K562 (cell line): Measurements from ENCODE around the gene PATJ. TPM values are rescaled to one million over a fixed set of nuclear protein-coding genes. Genes with fewer than 3 reads are reported as not detected.

ENCODE experiments used
- ATAC-seq: fragments of 200-7000 bp; cut with Tn5 transposase; 3 replicates; pipeline ENCODE4 v1.9.1; 2020; ENCODE audit warnings: moderate library complexity
- BruUV-seq: library from RNA; stranded (reverse); fragments of 400-500 nt; replicated peaks from 2 replicates; lab custom pipeline; 2021; lab: Mats Ljungman, UMichigan
- CTCF ChIA-PET: fragments of 300-600 bp; formaldehyde crosslinking; extraction: SDS; loops from one replicate; lab custom pipeline; 2021; ENCODE audit warnings: low intra/inter-chr PET ratio; lab: Yijun Ruan, JAX
- POLR2A ChIA-PET: fragments of 300-600, 350-650 bp; sonication (Branson Sonifier 250); formaldehyde crosslinking; extraction: SDS; loops from one replicate; lab custom pipeline; 2021; ENCODE audit warnings: antibody characterized with exemption, inconsistent platforms; lab: Yijun Ruan, JAX
- DNase-seq, 4 experiments: peaks; one replicate each; pipeline versions ENCODE4 v3.0.0 to v3.0.0-alpha.2; 2011 to 2018; ENCODE audit warnings: low spot score in 3 of 4, mixed read lengths in 3 of 4; ENCODE audit errors: extremely low read depth in 1 of 4
- FAIRE-seq: peaks from 2 replicates; lab custom pipeline; 2011; peaks lifted over from hg19 to GRCh38; lab: Jason Lieb, UNC
- H2AFZ ChIP-seq: 2 replicates; pipeline ENCODE4 v1.6.0; 2011; ENCODE audit warnings: low read depth, low read length, control low read depth, inconsistent platforms
- H3K27ac ChIP-seq: fragments of 200-600 bp; 3 replicates; pipeline ENCODE4 v1.8.0; 2011; ENCODE audit warnings: low read depth, mild to moderate bottlenecking, control low read depth, inconsistent platforms, low read length, moderate library complexity, mixed read lengths; ENCODE audit errors: extremely low read depth
- H3K27me3 ChIP-seq, 2 experiments: fragments of 300-600 bp in 1 of 2; 2 replicates in 1 of 2; 3 replicates in 1 of 2; pipeline versions ENCODE4 v1.6.0 to v1.8.0; 2011; ENCODE audit warnings: inconsistent platforms in 2 of 2, low read length in 2 of 2, mild to moderate bottlenecking in 1 of 2, mixed read lengths in 1 of 2, moderate library complexity in 1 of 2; ENCODE audit not compliant: control insufficient read depth in 2 of 2, insufficient read depth in 2 of 2
- H3K36me3 ChIP-seq: fragments of 300-600 bp; 3 replicates; pipeline ENCODE4 v1.8.0; 2011; ENCODE audit warnings: mild to moderate bottlenecking, low read length, inconsistent platforms; ENCODE audit not compliant: control insufficient read depth, insufficient read depth
- H3K4me1 ChIP-seq, 2 experiments: fragments of 200-600 bp in 1 of 2; replicated peaks in 1 of 2; 2 replicates in 1 of 2; 3 replicates in 1 of 2; pipeline versions ENCODE4 v1.5.1 to v1.8.0; 2011; ENCODE audit warnings: inconsistent platforms in 2 of 2, low read length in 2 of 2, mild to moderate bottlenecking in 1 of 2, mixed read lengths in 1 of 2, moderate library complexity in 1 of 2; ENCODE audit not compliant: control insufficient read depth in 2 of 2, insufficient read depth in 2 of 2
- H3K4me2 ChIP-seq: 2 replicates; pipeline ENCODE4 v1.6.1; 2011; ENCODE audit warnings: low read length, control low read depth, inconsistent platforms, mixed read lengths; ENCODE audit not compliant: insufficient read depth
- H3K4me3 ChIP-seq: fragments of 200-600 bp; sonication (generic), shearing (Covaris generic); 2 replicates; pipeline ENCODE4 v1.5.1; 2016; ENCODE audit warnings: control low read depth, inconsistent platforms
- H3K79me2 ChIP-seq: fragments of 200-600 bp; 3 replicates; pipeline ENCODE4 v1.8.0; 2011; ENCODE audit warnings: low read length, inconsistent platforms; ENCODE audit not compliant: control insufficient read depth, insufficient read depth
- H3K9ac ChIP-seq, 2 experiments: 2 replicates each; pipeline versions ENCODE4 v1.6.0 to v1.6.1; 2011; ENCODE audit warnings: low read depth in 2 of 2, low read length in 2 of 2, control low read depth in 1 of 2, inconsistent platforms in 1 of 2, mild to moderate bottlenecking in 1 of 2, mixed read lengths in 1 of 2; ENCODE audit not compliant: insufficient read depth in 1 of 2
- H3K9me1 ChIP-seq: one replicate; pipeline ENCODE4 v1.6.0; 2011; ENCODE audit warnings: inconsistent platforms, mild to moderate bottlenecking, low read length, moderate library complexity; ENCODE audit not compliant: control insufficient read depth, insufficient read depth
- H3K9me3 ChIP-seq: replicated peaks from 2 replicates; pipeline ENCODE4 v1.5.1; 2011; ENCODE audit warnings: low read depth, low read length, inconsistent platforms; ENCODE audit not compliant: control insufficient read depth, insufficient read depth
- H4K20me1 ChIP-seq: replicated peaks from 2 replicates; pipeline ENCODE4 v1.6.1; 2011; ENCODE audit warnings: low read length, inconsistent platforms, mixed read lengths; ENCODE audit not compliant: control insufficient read depth, insufficient read depth
- ATF7 ChIP-seq: fragments of 450-650 bp; IDR thresholded peaks from 2 replicates; pipeline ENCODE4 v1.7.1; 2014; ENCODE audit warnings: mild to moderate bottlenecking, moderate library complexity
- BDP1 ChIP-seq: IDR thresholded peaks from 3 replicates; pipeline ENCODE4 v1.6.1; 2011; ENCODE audit not compliant: insufficient read length, insufficient read depth
- CBFB ChIP-seq: sonication (generic); formaldehyde crosslinking; IDR thresholded peaks from 2 replicates; pipeline ENCODE4 v1.4.0; 2020; ENCODE audit warnings: mild to moderate bottlenecking, missing genetic modification reagents
- CEBPG ChIP-seq, 3 experiments: fragments of 200-800 bp in 1 of 3; sonication (Bioruptor generic) in 1 of 3; sonication (generic) in 1 of 3; formaldehyde crosslinking in 1 of 3; IDR thresholded peaks in 2 of 3; conservative IDR thresholded peaks in 1 of 3; 2 replicates each; pipeline versions ENCODE4 v1.6.1 to v1.8.0; 2016 to 2022; ENCODE audit warnings: missing compliant biosample characterization in 2 of 3, missing genetic modification characterization in 2 of 3, mild to moderate bottlenecking in 1 of 3, missing genetic modification reagents in 1 of 3
- CHCHD3 ChIP-seq: fragments of 250-450 bp; sonication (Bioruptor Pico); IDR thresholded peaks from 2 replicates; pipeline ENCODE4 v2.1.2; 2022; ENCODE audit warnings: mild to moderate bottlenecking
- ELK1 ChIP-seq: sonication (generic); formaldehyde crosslinking; IDR thresholded peaks from 2 replicates; pipeline ENCODE4 v1.8.1; 2022; ENCODE audit warnings: missing genetic modification reagents
- ETV5 ChIP-seq: sonication (generic); formaldehyde crosslinking; IDR thresholded peaks from 2 replicates; pipeline ENCODE4 v1.4.0; 2020; ENCODE audit warnings: low read depth, mild to moderate bottlenecking, missing genetic modification reagents
- FOXP1 ChIP-seq: sonication (generic); formaldehyde crosslinking; IDR thresholded peaks from 2 replicates; pipeline ENCODE4 v1.8.0; 2022; ENCODE audit warnings: mild to moderate bottlenecking, missing genetic modification reagents
- HCFC1 ChIP-seq: IDR thresholded peaks from 2 replicates; pipeline ENCODE4 v1.6.1; 2012; ENCODE audit warnings: low read depth, low read length, improper control_type of control experiment
- JUND ChIP-seq, 2 experiments: IDR thresholded peaks; 2 replicates in 1 of 2; 3 replicates in 1 of 2; pipeline ENCODE4 v1.6.1; 2011; ENCODE audit warnings: borderline replicate concordance in 2 of 2, low read depth in 2 of 2, low read length in 2 of 2, improper control_type of control experiment in 1 of 2, missing biosample characterization in 1 of 2, missing genetic modification characterization in 1 of 2, missing genetic modification reagents in 1 of 2
- PHB ChIP-seq: fragments of 250-450 bp; sonication (Bioruptor Pico); IDR thresholded peaks from 2 replicates; pipeline ENCODE4 v1.5.0; 2021
- POLR2A ChIP-seq: fragments of 450-650 bp; conservative IDR thresholded peaks from 2 replicates; pipeline ENCODE4 v1.6.1; 2016
- SIN3B ChIP-seq: fragments of 450-650 bp; IDR thresholded peaks from 2 replicates; pipeline ENCODE4 v1.6.1; 2017; ENCODE audit warnings: low read depth, mild to moderate bottlenecking, moderate library complexity
- WGBS: fragments of 100-300 bp; shearing (Covaris generic); methylation state at CpG from one replicate; pipeline ENCODE4 v1.1.6; 2016; ENCODE audit warnings: low coverage, mixed read lengths; ENCODE audit not compliant: insufficient coverage; ENCODE audit errors: missing lambda C conversion rate; 5-methylcytosine and 5-hydroxymethylcytosine counted together
- in situ Hi-C: fragments of 300-500 bp; cut with MboI; formaldehyde crosslinking; loops from 4 replicates; pipeline ENCODE4 v1.15.0; 2018; ENCODE audit warnings: inconsistent platforms, mixed read lengths
- intact Hi-C: fragments of 100-400 bp; cut with micrococcal nuclease; formaldehyde crosslinking; loops from 2 replicates; pipeline ENCODE4 v1.14.2; 2022
- polyA plus RNA-seq, 8 experiments: library from polyadenylated mRNA; depleted of rRNA in 4 of 8; stranded (reverse) in 5 of 8; unstranded in 3 of 8; fragments of >200 nt; fragmentation: Nextera tagmentation in 2 of 8; fragmentation: Illumina TruSeq in 1 of 8; extraction: Ambion mirVana in 2 of 8; extraction: Trizol in 1 of 8; gene quantifications; 2 replicates each; pipeline versions ENCODE4 v1.2.1 to v1.2.3, GENCODE V29; 2011 to 2014; ENCODE audit warnings: inconsistent platforms in 1 of 8, missing spikeins in 1 of 8
- total RNA-seq, 7 experiments: library from RNA; depleted of rRNA in 6 of 7; stranded (reverse); fragments of >200 nt in 6 of 7; fragmentation: Illumina TruSeq in 2 of 7; extraction: Trizol in 2 of 7; gene quantifications; 2 replicates each; pipeline versions ENCODE4 v1.2.1 to v1.2.3, GENCODE V29; 2011 to 2021; ENCODE audit warnings: low replicate concordance in 1 of 7
- TF ChIP-seq, protein P1 (sequence below): sonication (generic); formaldehyde crosslinking; IDR thresholded peaks from 2 replicates; pipeline ENCODE4 v1.8.0; 2023; ENCODE audit warnings: mild to moderate bottlenecking, missing genetic modification reagents

Gene PATJ
- total and polyA plus RNA-seq, 9 of the 15 experiments (the other 6 are each of a cell fraction or from before 2014, with no cell fraction given): 0.22 TPM; not detected in 8

DNA sequence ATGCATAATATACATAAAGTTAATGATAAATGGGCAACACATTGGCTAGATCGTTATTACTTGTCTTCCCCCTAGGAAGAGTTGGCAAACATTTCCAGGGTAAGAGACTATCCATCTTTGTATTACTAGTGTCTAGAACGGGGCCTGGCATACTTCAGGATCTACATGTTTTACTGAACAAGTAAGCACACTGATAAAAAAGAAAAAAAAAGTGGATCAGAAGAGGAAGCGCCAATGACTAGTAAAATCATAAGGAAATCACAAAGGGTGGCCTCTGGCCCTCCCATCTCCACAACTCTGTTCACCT lies 17.8 kb upstream of the PATJ start (continued):
- TF ChIP-seq BDP1 (no peak), ELK1 (CRISPR knock-in tag) (no peak), SIN3B (no peak)

GRCh38 chr1:61724813-61725694 lies 17.2 kb upstream of the PATJ start, which contains the start of gene TM2D1:
TM2D1 (minus strand) TSS chr1:61725141; CDS start chr1:61725120, 21 bp downstream.
- H3K4me1 ChIP-seq: no peaks in the 10 kb centered on the region; a peak in 1 of 5 replicates
- FAIRE-seq (peak; percentile 93), DNase-seq (peak; percentile 87 to 95 (median 89)), ATAC-seq (peak; percentile 98)
- no peaks in the 10 kb centered on the region for H3K9me1 ChIP-seq
- H4K20me1 ChIP-seq: no peaks in the 10 kb centered on the region
- CTCF ChIA-PET: no interaction called here
- H3K9ac ChIP-seq: peak within 1 kb of the TSS; percentile 95 to 96
- peak within 1 kb of the TSS; percentile 94 for H3K27ac ChIP-seq
- H2AFZ ChIP-seq: peak within 1 kb of the TSS; percentile 96
- TSS peak; percentile 93 for BruUV-seq
- POLR2A ChIA-PET: interaction anchor here (0.7 to 1.6 kb wide), 4 partner anchors 12 to 568 kb away, joined by 3 to 4 read pairs (median 4); no protein-coding TSS in a partner anchor
- in situ Hi-C loops (no loop called here), intact Hi-C loops (loop anchor here (10.0 kb wide), 1 partner anchor 750 kb away; no protein-coding TSS in a partner anchor)
- no peaks in the 10 kb centered on the region for H3K9me3 ChIP-seq
- H3K4me3 ChIP-seq: peak within 1 kb of the TSS; percentile 73
- peaks cover 35% of the 10 kb centered on the region for H3K79me2 ChIP-seq
- H3K4me2 ChIP-seq: peak within 1 kb of the TSS; percentile 95
- H3K27me3 ChIP-seq: no peaks in the 10 kb centered on the region
- H3K36me3 ChIP-seq: peaks cover 14% of the 10 kb centered on the region; the same call in 2 of the 3 replicates
- 1% methylated on average over 45 of the region's 45 CpGs for WGBS
- TF ChIP-seq JUND (IDR thresholded peaks at IDR 0.05; ENCODE audit: borderline replicate concordance, low read depth, low read length) (peak; percentile 78), JUND (tag; IDR thresholded peaks at IDR 0.05; ENCODE audit: borderline replicate concordance, low read depth, low read length) (peak; percentile 65; the same call in 2 of the 3 replicates), ATF7 (peak; percentile 91), HCFC1 (peak; percentile 78), POLR2A (peak; percentile 99), CBFB (CRISPR knock-in tag) (0 out of 2 replicates have a peak, but pooled peaks have one; percentile 46), CHCHD3 (no peak), FOXP1 (no peak), CEBPG (CRISPR knock-in tag; IDR thresholded peaks at IDR 0.05) (0 out of 2 replicates have a peak, but pooled peaks have one; percentile 21), CEBPG (tag; conservative IDR thresholded peaks at IDR 0.05 in 1 of 2, IDR thresholded peaks at IDR 0.05 in 1 of 2) (0 out of 4 replicates have a peak, but pooled peaks of 1 of the 2 experiments have one; percentile 21), PHB (CRISPR knock-in tag) (no peak), ETV5 (CRISPR knock-in tag) (peak; percentile 74; the same call in 1 of the 2 replicates)
- TF ChIP-seq, protein P1, sequence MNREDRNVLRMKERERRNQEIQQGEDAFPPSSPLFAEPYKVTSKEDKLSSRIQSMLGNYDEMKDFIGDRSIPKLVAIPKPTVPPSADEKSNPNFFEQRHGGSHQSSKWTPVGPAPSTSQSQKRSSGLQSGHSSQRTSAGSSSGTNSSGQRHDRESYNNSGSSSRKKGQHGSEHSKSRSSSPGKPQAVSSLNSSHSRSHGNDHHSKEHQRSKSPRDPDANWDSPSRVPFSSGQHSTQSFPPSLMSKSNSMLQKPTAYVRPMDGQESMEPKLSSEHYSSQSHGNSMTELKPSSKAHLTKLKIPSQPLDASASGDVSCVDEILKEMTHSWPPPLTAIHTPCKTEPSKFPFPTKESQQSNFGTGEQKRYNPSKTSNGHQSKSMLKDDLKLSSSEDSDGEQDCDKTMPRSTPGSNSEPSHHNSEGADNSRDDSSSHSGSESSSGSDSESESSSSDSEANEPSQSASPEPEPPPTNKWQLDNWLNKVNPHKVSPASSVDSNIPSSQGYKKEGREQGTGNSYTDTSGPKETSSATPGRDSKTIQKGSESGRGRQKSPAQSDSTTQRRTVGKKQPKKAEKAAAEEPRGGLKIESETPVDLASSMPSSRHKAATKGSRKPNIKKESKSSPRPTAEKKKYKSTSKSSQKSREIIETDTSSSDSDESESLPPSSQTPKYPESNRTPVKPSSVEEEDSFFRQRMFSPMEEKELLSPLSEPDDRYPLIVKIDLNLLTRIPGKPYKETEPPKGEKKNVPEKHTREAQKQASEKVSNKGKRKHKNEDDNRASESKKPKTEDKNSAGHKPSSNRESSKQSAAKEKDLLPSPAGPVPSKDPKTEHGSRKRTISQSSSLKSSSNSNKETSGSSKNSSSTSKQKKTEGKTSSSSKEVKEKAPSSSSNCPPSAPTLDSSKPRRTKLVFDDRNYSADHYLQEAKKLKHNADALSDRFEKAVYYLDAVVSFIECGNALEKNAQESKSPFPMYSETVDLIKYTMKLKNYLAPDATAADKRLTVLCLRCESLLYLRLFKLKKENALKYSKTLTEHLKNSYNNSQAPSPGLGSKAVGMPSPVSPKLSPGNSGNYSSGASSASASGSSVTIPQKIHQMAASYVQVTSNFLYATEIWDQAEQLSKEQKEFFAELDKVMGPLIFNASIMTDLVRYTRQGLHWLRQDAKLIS (CRISPR knock-in tag): peak; percentile 90
